ENCODE data around the gene LGR6.

Gene LGR6

DNA sequence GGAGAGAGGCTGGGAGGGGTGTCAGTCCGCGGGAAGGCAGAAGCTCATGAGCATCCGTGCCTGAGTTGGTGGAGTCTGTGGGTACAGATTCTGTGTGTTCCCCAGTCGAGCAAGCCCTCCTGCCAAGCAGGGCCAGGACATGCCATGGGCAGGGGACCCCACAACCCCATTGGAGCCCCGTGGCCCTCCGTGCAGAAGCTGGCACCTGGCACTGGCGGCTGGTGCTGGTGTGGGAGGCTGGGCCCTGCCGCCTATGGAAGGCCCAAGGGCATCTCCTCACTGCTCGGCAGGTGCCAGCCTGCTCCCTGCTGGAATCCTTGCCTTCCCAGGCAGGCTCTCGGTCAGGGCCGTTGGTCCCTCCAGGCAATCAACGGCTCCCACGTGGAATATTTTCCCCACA lies 74.4 kb downstream of the LGR6 start:
- no peak for DNase-seq

GRCh38 chr1:202268817-202269216 lies 75.2 kb downstream of the LGR6 start:
- no peak for DNase-seq

- no peak for DNase-seq
These were observed 77.3 kb downstream of the LGR6 start for GRCh38 chr1:202270871-202271326.

GRCh38 chr1:202272103-202272845 lies 78.7 kb downstream of the LGR6 start:
- no peak for DNase-seq

DNA sequence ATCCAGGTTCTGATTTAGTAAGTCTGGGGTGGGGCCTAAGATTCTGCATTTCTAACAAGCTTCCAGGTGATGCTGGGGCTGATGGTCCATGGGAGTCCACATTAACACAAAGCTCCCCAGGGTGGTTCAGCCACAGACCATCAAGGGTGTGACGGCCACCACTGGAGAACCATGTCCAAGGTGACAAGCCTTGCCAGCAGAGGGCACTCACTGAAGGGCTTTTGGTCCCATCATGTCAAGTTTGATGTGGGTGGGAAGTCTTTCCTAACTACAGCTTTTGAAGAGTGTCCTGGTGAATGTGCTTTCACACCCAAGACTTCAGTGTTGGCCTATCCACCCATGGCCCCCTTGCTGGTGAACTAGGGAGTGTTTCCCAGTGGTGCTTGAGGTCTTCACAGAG lies 81.0 kb downstream of the LGR6 start:
- no peak for DNase-seq

- DNase-seq, result no peak
These were observed 81.6 kb downstream of the LGR6 start for GRCh38 chr1:202275061-202275770.

- DNase-seq, result no peak
These were observed 82.6 kb downstream of the LGR6 start for GRCh38 chr1:202276081-202276715.

- no peak for DNase-seq
These were observed 83.3 kb downstream of the LGR6 start for GRCh38 chr1:202276920-202277319.

DNA sequence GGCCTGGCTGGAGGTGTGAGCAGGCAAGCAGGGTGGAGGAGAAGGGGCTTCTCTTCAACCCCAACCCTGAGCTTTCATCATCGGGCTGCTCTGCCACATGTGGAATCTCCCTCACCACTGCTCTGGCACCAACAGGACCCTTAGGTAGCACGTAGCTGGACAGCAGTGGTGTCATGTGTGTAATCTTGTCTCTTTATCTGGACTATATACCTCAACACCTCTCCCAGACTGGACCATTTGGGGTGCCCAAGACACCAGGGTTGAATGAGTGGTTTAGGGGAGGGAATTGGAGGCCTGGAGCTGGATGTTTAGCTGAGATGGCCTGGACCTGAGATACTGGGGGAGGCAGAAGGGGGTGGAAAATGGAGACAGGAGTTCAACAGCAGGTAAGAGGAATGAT lies 85.2 kb downstream of the LGR6 start:
- DNase-seq, result no peak

DNA sequence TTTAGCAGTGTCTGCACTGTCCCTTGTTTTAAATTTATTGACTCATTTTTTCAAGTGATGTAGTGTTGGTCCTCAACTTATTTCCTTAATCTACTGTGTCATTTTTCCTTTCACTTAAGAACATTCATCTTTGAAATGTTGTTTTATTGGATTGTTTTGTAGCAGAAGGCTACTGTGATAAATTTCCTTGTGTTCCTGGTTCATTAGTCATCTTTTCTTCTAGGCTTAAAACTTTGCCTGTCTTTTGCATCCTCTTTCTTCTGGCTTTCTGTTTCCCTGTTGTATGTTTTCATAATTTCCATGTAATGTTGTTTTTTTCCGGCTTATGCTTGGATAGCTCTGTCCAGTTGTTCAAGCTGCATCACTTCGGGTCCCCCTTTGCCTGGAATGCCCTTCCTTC lies 86.2 kb downstream of the LGR6 start:
- no peak for DNase-seq

DNA sequence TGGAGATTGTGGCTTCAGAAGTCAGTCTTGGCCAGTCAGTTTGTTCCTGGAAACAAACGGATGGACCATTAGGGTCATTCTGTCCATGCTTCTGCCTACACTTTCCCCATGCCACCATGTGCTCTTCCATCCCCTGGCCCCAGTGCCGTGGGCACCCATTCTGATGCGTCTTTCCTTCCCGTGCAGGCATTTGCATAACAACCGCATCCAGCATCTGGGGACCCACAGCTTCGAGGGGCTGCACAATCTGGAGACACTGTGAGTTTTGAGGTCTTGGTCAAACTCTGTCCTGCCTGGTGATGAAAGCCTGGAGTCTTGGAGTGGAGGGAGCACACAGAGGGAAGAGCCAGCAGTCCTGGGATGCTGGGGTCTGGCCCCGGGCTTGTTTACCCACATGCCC lies 87.0 kb downstream of the LGR6 start:
- no peak for DNase-seq

- no peak for DNase-seq
These were observed 87.9 kb downstream of the LGR6 start for GRCh38 chr1:202281316-202282024.

- no peak for DNase-seq
These were observed 88.4 kb downstream of the LGR6 start for GRCh38 chr1:202282025-202282371.

DNA sequence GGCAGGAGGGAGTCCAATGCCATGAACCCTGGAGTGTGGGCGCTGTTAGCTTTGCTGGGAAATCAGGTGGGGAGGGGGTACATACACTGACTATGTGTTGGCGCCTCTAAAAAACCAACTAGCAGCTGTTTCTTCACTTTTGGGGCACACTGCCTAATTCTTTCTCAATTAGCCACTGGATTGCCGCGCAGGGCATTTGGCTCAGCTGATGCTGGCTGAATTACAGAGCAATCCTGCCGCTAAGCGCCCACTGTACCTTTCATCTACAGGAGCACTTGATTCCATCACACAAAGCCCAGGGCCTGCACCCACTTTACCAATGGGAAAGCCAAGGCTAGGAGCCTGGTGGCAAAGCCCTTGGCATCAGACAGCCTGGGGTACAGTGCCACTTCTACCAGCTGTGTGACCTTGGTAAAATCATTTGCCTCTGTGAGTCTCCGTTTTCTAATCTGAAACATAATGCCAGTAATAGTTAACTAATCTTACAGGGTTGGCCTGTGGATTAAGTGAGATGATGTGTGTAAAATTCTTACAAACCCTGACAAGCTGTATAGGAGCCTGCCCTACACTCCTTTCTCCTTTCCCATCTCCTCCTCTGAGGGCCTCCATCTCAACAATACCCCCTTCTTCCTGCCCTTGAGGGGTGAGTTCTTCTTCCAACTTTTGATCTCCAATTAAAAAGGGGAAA lies 89.1 kb downstream of the LGR6 start:
- DNase-seq, result no peak

- no peak for DNase-seq
These were observed 89.8 kb downstream of the LGR6 start for GRCh38 chr1:202283379-202283844.

DNA sequence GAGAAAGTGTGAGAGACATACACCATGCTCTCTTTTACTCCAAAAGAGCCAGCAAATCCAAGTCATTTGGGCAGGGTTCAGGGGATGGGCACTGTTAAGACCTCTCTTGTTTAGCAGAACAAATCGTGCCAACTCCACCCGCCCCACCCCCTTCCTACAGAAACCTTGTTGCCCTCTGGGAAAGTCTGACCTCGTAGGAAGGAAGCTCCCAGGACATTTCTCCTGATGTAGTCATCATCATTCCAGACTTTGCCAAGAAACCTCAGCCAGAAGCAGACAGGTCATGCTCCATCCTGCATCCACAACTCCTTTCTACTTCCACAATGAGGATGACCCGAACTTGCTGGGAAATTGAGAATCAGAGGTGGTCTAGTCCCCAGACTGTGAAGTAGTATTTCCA lies 90.4 kb downstream of the LGR6 start:
- no peak for DNase-seq

DNA sequence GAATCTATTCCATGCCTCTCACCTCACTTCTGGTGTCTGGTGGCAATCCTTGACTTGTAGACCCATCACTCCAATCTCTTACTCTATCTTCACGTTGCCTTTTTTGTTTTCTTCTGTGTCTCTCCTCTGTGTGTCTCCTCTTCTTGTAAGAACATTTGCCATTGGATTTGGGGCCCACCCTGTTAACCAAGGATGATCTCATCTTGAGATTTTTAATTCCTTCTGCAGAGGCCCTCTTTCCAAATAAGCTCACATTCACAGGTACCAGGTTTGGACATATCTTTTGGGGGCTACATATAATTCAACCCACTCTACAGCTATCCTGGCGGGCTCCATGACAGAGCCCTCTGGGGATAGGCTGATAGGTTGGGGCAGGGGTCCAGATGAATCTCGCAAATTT lies 92.3 kb downstream of the LGR6 start:
- no peak for DNase-seq

DNA sequence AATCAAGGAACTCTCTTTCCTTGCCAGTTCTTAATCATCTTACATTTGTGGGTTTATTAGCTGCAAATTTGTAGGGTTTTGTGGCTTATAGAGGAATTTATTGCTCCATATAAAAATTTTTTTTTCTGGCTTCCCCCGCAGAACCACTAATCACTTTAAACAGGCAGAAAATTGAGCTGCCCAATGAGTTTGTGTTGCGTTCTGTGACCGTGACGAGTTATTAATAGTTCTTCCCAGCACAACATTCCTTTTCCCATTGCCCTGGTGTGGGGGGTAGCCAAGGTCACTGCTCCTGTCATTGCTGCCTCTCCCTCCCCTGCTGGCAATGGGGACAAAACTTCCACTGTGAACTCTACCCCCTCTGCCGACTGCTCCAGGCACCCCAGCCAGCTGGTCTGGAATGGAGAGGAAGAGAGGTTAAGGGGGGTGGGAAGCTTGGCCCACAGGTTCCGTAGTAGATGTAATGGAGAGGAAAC lies 93.1 kb downstream of the LGR6 start:
- DNase-seq, result no peak

- DNase-seq, result no peak
These were observed 93.6 kb downstream of the LGR6 start for GRCh38 chr1:202287196-202287595.

DNA sequence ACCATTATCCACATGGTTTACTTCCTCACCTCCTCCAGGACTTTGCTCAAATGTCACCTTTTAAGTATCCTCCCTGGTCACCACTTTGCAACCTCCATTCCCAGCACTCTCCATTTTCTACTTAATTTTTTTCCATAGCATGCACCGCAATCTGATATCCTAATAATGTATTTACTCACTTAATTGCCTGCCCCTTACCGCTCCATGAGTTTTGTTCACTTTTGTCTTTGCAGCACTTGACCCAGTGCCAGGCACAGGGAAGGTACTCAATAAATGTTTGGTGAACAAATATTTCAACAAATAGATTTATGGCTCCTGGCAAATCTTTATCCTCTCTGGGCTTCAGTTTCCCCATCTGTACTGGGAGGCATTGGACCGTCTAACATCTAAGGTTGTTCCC lies 94.6 kb downstream of the LGR6 start:
- DNase-seq, result no peak

DNA sequence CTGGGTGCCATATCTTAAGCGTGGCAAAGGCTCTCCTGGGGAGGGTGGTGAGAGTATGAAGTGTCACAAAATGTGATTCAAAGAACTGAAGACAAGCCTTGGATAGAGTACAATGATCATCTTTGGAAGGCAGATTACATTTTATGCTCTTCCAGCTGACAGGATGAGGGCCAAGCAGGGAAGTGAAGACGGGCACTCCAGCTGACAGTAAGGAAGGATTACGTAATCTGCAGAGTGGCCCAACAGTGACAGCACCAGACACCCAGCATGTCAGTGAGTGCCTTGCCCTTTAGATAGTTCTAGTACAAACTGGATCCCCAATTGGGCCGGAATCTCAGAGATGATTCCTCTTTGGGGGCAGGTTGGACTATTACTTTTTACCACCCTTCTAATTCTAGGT lies 95.4 kb downstream of the LGR6 start:
- no peak for DNase-seq

DNA sequence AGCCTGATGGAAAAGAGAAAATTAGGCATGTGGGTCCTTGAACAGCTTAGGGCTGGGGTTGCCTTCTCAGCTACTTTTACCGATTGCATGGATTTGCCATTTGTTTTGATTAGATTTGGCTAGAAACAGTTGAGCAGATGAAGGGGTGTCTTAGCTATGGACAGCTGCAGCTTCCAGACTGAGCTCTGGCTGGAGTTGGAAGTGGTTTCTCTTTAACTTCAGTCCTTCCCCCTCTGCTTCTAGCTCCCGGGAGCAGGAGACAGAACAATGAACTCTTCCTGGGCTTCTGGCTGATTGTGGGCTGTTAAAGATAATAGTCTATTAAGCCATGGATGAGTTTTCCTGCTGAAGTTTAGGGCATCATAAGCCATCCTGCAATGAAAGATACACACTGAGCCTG lies 97.4 kb downstream of the LGR6 start:
- no peak for DNase-seq

All from NCI-H526 treated with DMSO at 0.1 percent for 48 hours (cell line).